NCI-H128 (cell line): ENCODE measurements around the gene AMDHD2.
"Not testable (repeated sequence)": the region's sequence is repeated elsewhere in the genome, so short reads cannot be mapped to it uniquely, and the experiment has no call there.

Experiments
- DNase-seq: peaks from one replicate; lab custom pipeline; 2025; ENCODE audit not compliant: unreplicated experiment; lab: John Stamatoyannopoulos, UW

Gene AMDHD2

DNA sequence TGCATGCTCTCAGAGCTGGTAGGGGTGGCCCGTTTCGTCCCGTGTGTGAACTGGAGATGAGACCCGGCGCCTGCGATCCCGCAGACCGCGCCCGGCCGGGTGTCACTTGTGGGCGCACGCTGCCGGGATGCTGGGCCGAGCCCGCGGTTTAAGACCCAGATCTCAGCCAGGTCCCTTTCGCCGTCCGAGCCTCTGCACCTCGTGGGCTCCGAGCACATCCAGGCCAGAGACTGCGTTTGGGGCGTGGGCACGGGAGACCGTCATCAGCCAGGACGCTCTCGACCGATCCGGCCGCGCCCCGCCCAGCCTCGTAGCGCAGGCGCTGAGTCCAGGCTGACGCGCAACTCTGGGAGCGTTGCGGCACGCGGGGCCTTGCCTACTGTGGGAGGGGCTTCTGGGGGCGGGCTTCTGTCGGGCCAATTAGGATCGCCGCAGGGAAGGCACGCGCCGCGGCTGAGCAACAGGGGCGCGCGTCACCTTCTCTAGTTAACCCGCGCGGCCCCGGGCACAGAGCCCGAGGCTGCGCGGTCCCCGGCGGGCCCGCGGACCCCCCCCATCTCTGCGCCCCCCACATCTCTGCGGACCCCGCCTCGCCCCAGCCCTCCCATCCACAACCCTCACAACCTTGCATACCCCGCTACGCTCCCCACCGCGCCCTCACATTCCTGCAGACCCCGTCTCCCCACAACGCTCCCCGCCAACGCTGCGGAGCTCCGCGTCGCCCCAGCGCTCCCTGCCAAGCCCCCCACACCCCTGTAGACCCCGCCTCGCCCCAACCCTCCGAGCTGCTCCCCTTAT, 11.7 kb downstream of the AMDHD2 start:
- peak; percentile 76 for DNase-seq

DNA sequence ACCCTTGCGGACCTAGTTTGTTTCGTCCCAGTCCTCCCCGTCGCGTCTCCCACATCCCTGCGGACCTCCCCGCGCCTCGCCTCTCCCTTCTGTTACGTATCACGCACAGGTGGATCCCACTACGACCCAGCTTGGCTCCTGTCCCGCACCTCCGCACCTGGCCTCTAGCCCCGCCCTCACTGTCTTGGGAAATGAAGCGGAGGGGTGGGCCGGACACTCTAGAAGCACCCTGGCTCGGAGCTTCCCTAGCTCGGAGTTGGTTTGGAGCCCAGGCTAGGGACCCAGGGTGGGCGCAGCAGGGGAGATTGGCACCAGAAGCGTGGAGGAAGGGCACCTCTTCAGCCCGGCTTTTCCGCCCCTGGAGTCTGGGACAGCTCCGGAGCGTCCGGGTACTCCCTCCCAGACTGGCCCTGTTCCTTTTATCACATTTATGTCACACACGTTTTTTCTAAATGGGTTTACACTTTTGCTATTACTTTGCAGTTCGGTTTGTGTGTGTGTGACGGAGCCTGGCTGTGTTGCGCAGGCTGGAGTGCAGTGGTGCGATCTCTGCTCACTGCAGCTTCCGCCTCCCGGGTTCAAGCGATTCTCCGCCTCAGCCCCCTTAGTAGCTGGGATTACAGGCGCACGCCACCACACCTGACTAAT, 12.4 kb downstream of the AMDHD2 start:
- DNase-seq, result peak; percentile 25

DNA sequence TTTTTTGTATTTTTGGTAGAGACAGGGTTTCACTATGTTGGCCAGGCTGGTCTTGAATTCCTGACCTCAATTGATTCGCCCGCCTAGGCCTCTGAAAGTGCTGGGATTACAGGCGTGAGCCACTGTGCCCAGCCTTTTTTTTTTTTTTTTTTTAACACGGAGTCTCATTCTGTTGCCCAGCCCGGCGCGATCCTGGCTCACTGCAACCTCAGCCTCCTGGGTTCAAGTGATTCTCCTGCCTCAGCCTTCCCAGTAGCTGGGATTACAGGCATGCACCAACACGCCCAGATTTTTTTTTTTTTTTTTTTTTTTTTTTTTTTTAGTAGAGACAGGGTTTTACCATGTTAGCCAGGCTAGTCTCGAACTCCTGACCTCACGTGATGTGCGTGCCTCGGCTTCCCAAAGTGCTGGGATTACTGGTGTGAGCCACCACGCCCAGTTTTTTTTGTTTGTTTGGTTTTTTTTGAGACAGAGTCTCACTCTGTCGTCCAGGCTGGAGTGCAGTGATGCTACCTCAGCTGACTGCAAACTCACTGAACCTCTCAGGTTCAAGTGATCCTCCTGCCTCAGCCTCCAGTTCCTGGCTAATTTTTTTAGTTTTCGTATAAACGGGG, 13.1 kb downstream of the AMDHD2 start:
- DNase-seq, result not testable (repeated sequence)

DNA sequence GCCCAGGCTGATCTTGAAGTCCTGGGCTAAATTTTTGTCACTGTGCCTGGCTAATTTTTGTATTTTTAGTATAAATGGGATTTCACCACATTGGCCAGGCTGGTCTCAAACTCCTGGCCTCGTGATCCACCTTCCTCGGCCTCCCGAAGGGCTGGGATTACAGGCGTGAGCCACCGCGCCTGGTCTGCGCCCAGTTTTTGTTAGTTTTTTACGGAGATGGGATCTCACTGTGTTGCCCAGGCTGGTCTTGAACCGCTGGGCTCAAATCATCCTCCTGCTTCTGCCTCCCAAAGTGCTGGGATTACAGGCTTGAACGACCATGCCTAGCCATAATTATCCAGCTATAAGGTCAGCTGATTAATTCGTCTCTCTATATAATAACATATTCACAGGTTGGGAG, 13.7 kb downstream of the AMDHD2 start:
- no peak for DNase-seq

DNA sequence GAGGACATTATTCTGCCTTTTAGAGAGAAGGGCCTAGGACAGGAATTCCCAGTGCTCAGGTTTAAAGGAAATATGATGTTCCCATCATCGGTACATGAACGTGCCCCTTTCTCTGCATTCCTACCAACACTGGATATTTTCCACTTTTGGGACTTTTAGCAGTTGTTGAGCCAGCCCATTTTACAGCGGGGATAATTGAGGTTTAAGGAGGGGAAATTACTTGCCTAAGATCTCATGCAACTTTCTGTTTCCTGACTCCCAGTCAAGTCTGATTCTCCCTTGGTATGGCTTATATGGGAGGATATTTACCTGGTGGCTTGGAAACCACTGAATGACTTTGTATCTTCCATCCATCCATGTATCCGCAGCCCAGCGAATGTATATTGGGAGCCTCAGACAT, 14.2 kb downstream of the AMDHD2 start:
- DNase-seq, result not testable (repeated sequence)

DNA sequence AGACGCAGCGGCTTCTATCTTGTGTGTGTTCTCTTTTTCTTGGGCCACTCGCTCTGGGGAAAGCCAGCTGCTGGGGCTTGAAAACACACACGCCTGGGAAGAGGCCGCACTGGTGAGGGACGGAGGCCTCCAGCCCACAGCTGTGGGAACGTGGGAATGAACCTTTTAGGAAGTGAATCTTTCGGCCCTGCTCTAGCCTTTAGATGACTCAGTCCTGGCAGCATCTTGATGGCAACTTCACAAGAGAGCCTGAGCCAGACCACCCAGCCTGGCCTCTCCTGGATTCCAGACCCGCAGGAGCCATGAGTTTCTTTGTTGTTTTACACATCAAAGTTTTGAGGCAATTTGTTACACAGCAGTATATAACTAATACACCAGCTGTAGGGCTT, 15.4 kb downstream of the AMDHD2 start:
- DNase-seq, result no peak

DNA sequence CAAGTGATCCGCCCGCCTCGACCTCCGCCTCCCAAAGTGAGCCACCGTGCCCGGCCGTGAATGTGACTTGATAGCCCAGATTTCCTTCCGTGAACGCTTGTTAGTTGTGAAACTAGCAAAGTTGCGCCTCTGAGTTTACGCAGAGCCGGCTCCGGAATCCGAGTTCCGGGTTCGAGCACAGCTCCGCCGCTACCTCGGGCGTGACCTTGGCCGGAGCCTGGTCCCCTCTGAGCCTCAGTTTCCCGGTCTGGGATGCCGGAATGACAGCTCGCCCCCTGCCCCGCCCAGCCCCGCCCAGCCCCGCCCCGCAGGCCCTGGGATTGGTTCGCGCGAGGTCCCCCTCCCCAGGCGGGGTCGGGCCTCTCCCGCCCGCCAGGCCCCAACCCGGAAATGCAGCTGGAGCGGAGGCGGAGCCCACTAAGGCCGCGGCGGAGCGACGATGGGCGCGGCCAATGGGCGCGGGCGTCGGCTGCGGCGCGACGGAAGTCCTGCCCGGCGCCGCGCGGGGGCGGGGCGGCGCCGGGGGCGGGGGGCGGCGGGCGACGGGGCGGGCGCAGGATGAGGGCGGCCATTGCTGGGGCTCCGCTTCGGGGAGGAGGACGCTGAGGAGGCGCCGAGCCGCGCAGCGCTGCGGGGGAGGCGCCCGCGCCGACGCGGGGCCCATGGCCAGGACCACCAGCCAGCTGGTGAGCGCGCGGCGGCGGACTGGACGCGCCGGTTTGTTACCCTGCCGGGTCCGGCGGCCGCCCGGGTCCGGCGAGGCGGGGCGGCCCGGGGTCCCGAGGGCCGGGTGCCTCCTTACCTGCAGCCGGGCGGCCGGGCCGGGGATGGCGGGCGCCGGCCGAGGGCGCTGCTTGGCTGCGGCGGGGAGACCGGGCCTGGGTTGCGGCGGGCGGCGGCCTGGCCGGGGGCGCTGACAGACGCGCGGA, 17.5 kb downstream of the AMDHD2 start, which contains the start of gene PDPK1:
Gene PDPK1, plus strand, starts transcription at position 571 of the 929 bp plus-strand sequence. Its CDS starts 92 bp downstream, at position 663.
- DNase-seq, result peak; percentile 77

DNA sequence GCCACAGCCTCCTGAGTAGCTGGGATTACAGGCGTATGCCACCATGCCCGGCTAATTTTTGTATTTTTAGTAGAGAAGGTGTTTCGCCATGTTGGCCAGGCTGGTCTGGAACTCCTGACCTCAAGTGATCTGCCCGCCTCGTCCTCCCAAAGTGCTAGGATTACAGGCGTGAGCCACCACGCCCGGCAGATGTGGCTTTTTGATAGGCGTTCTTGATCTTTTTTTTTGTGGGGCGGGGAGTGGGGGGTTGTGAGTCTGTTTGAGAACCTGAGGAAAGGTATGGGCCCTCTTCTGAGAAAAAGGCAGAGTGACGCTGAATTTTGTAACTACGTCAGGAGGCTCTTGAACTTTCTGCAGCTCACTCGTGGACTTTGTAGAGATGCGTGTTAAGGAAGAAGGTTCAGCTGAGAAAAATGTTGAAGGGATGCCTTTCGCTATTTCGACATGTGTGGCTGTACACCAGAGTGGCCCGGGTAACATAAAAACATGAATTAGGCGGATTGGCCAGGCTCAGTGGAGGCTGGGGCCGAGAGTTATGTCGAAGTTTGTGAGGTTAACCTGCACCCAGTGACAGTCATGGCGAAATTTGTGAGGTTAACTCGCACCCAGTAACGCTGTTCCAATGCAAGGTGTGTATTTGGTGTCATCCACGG, 19.1 kb downstream of the AMDHD2 start:
- not testable (repeated sequence) for DNase-seq

DNA sequence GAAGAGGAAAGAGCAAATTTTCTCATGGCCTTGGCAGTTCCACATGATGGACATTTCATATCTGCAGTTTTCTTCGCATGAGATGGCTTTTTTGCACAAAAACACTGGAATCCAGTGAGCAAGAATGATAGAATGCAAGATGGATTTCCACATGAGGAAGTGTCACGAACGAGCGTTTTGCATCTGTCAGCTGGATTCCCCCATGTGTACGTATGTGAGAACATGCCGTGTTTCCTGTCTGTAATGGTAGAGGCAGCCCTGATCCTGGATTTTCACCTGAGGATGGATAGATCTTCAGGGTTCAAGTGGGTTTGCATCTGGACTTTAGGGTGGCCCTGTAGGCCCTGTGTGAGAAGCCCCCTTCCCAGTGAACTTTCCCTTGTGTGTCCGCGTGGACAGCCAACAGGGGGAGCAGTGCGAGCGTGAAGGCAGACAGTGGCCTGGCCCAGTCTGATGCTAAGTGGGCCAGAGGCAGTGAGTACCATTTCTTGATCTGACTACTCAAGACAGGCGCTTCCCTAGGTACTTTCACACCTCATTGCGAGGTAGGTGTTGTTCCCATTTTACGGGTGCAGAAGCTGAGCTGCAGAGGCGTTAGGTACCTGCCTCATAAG, 19.8 kb downstream of the AMDHD2 start:
- DNase-seq, result not testable (repeated sequence)

DNA sequence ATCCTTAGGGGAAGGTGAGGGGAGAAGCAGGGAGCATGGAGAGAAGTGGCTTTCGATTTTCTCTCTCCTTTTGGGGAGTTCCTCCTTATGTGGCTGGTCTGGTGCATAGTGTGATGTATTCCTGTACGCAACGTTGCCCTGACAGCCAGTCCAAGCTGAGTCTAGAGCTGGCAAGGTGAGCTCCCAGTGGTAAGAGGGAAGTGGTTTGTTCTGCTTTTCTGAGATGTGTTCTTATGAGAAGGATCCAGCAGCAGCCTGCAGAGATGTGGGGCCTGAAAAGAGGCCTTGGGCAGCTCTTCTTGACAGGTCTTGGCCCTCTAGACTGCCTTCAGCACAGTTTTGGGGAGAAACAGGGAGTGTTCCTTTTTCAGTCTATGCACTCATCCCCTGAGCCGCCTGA, 20.7 kb downstream of the AMDHD2 start:
- not testable (repeated sequence) for DNase-seq

DNA sequence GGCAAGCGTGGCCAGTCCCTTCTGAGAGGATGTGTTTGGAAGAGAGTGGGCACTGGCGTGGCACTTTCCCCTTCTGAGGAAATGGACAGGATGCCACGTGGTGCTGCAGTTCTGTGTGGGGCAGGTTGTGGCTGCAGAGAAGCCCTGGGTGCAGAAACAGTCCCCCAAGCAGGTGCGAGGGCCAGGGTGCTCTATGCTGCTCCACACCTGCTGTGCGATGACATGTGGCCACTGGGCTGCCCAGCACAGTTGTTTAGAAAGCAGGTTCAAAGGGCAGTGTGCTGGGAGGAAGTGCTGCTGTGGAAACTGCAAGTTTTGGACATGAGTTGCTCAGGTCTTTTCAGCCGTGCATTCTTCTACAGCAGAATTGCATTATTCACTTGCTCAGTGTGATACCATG, 21.2 kb downstream of the AMDHD2 start:
- DNase-seq, result not testable (repeated sequence)

DNA sequence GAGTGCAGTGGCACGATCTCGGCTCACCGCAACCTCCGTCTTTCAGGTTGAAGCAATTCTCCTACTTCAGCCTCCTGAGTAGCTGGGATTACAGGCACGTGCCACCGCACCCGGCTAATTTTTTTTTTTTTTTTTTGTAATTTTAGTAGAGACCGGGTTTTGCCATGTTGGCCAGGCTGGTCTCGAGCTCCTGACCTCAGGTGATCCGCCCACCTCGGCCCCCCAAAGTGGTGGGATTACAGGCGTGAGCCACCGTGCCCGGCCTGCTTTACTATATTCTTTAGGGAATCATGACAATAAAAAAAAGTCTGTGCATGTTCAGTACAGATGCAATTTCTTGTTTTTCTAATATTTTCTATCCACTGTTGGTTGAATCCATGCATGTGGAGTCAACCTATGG, 23.6 kb downstream of the AMDHD2 start:
- not testable (repeated sequence) for DNase-seq

DNA sequence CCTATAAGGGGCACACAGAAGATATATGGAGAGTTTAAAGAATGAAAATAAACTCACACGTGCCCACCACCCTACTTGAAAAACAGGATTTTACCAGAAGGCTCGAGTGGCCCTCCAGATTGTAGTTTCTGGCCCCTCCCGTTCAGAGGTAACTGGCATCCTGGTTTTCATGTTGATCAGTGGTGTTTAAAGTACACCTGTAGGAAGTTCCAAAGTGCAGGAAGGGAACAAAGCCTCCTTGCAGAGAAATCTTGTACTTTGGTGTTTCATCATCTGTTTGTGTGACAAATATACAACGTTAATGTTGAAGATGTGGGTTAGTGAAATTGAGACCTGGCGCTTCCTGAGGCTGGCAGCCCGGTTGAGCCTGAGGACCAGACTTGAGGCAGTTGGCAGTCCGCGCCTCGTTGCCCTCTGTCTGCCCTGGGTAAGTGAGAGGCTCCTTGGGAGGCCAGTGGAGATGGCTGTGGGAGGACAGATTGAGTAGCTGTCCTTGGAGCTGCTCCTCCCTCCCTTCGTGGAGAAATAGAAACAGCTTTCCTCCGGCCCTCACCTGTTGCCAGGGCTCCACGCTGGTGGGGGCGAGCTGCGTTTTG, 30.2 kb downstream of the AMDHD2 start:
- not testable (repeated sequence) for DNase-seq

DNA sequence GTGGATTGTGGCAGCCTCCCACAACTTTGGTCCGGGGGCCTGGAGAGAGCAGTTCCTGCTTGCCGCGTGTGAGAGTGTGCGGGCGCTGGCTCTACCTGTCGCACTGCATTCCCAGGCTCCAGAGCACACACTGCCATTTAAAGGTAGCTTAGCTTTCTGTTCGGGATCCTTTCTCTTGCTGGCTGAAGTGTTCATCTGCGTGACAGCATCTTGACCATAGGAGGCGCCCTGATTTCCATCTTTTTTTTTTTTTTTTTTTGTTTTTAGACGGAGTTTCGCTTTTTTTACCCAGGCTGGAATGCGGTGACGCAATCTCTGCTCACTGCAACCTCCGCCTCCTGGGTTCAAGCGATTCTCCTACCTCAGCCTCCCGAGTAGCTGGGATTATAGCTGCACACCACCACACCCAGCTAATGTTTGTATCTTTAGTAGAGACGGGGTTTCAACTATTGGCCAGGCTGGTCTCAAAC, 31.3 kb downstream of the AMDHD2 start:
- DNase-seq, result not testable (repeated sequence)

DNA sequence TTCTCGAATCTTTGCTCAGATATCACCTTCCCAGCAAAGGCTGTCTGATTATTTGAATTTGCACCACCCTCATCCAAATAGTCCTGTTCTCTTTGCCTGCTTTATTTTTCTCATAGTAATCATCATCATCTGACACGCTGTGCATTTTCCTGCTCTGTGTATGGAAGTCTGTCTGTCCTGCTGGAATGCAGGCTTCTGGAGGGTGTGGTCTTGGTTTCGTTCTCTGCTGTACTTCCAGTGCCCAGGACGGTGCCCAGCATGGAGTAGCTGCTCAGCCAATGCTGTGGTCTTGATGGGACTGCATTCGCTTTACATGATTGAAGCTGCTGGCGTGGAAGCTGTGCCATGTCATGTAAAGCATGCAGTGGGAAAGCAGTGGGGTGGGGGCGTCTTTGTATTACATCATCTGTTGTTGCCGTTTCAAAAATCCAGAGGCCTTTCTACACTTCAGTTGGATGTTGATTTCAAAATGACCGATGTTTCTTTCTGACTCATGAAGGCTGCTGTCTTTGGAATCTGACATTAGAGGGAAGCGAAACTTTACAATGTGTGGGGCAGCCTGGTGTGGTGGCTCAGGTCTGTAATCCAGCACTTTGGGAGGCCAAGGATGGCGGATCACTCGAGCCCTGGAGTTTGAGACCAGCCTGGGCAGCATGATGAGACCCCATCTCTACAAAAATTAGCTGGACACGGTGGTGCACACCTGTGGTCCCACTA, 34.7 kb downstream of the AMDHD2 start:
- not testable (repeated sequence) for DNase-seq

DNA sequence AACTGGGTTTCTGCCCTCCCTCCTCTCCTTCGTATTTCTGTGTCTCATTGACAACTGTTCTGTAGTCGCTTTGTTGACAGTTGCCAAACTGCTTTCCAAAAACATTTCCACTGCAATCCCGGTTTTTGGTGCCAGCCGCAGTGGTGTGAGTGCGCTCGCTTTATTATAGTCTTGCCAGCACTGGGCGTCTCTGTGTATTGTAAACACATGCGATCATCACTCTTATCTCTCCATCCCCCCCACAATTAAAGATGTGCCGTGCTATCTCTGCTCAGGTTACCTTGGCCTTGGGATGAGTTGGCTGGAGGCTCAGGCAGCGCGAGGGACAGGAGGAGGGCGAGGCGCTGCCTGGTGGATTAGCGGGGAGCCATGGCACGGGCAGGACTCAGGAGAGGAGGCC, 37.0 kb downstream of the AMDHD2 start:
- not testable (repeated sequence) for DNase-seq

DNA sequence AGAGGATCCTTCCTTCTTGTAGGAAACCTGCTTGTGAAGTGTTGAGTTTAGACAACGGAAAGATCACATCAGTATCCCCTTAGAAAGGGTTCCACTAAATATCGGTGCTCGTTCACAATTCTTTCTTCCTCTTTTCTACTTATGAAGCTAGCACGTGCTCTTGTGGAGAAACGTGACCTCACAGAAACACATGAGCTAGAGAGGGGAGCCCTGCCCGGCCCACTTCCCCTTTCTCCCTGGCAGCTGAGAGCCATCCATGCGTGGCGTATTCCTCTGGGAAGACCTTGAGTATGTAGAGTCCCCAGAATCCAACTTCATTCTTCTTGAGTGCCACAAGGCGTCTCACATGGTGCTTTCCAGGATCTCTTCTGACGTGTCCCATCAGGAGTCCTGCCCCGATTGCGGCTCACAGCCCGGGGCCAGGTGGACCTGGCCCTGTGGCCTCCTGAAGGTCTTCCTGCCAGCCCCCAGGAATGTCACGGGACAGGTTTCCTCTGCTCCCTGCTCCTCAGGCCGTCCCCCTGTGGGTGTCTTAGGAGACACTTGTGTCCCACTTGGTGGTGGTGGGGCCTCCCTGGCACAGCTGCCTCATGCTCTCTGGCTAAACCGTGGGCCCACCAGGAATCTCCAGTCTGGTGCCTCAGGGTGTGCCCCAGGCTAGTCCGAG, 40.1 kb downstream of the AMDHD2 start:
- not testable (repeated sequence) for DNase-seq

DNA sequence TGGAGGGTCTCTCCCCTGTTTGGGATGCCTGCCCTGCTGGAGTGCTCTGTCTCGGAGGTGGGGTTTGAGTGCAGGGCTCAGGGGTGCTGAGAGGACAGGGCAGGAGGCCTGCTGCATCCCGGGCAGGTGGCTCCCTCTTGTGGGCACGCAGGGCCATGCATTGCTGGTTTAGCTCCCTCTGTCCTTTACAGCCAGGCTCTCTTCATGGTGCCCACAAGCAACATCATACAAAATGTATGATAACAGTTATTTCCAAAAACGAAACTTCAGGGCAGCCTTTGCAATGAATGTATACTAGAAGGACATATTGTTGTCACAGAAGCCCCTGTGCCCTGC, 40.6 kb downstream of the AMDHD2 start:
- not testable (repeated sequence) for DNase-seq
